Left lung (tissue), 10 donors: ENCODE results near the gene DZIP1. TPM values are rescaled to one million over a fixed set of nuclear protein-coding genes. Genes with fewer than 3 reads are reported as not detected.

ENCODE experiments used
- ATAC-seq: fragments of 200-7000 bp; cut with Tn5 transposase; one replicate; pipeline ENCODE4 v1.9.1; 2020; ENCODE audit warnings: moderate library complexity
- DNase-seq, 4 donors: peaks; one replicate each; pipeline ENCODE4 v3.0.0-alpha.2; 2013 to 2020
- H3K27ac ChIP-seq, 2 donors: fragments of 200-600 bp; sonication (generic) in 1 of 2; one replicate each; pipeline versions ENCODE4 v1.5.0 to v1.8.0; 2020 to 2021
- H3K27me3 ChIP-seq, 2 donors: fragments of 200-600 bp; sonication (generic) in 1 of 2; one replicate each; pipeline versions ENCODE4 v1.5.0 to v1.8.0; 2020 to 2021
- H3K36me3 ChIP-seq, 2 donors: fragments of 200-600 bp; sonication (generic) in 1 of 2; one replicate each; pipeline versions ENCODE4 v1.5.0 to v1.8.0; 2020 to 2021
- H3K4me1 ChIP-seq, 2 donors: fragments of 200-600 bp; one replicate each; pipeline ENCODE4 v1.8.0; 2021
- H3K4me3 ChIP-seq, 2 donors: fragments of 200-600 bp; sonication (generic) in 1 of 2; one replicate each; pipeline versions ENCODE4 v1.5.0 to v1.8.0; 2020 to 2021; ENCODE audit warnings: mild to moderate bottlenecking in 1 of 2
- H3K9me3 ChIP-seq, 2 donors: fragments of 200-600 bp; sonication (generic) in 1 of 2; one replicate each; pipeline versions ENCODE4 v1.5.0 to v1.8.0; 2020 to 2021
- CTCF ChIP-seq, 2 donors: fragments of 200-600 bp; sonication (generic) in 1 of 2; IDR thresholded peaks; one replicate each; pipeline versions ENCODE4 v1.5.0 to v1.8.0; 2021; ENCODE audit warnings: antibody characterized with exemption in 2 of 2
- intact Hi-C, 2 donors: fragments of 100-400 bp; cut with DNase I; formaldehyde crosslinking; loops; one replicate each; pipeline versions ENCODE4 v1.11.2 to v1.14.2; 2022
- polyA plus RNA-seq, 6 donors: library from polyadenylated mRNA; unstranded; fragments of 120-200 nt; gene quantifications; one replicate each; pipeline ENCODE4 v1.2.1, GENCODE V29; 2013; ENCODE audit not compliant: insufficient read length in 6 of 6
- total RNA-seq, 2 donors: library from RNA; stranded (reverse); fragmentation: NEBNext Ultra II Directional; extraction: Animal tissue kit (Norgen Biotek cat#: 25700); gene quantifications; one replicate each; pipeline ENCODE4 v1.2.1, GENCODE V29; 2021
- donor health status: DM: no; HTN: yes; CAD: no.
- donor health status: DM: no; HTN: no; CAD: no.

Gene DZIP1
- total and polyA plus RNA-seq, 8 donors, result 8.2 to 52.1 (median 48.6) TPM

DNA sequence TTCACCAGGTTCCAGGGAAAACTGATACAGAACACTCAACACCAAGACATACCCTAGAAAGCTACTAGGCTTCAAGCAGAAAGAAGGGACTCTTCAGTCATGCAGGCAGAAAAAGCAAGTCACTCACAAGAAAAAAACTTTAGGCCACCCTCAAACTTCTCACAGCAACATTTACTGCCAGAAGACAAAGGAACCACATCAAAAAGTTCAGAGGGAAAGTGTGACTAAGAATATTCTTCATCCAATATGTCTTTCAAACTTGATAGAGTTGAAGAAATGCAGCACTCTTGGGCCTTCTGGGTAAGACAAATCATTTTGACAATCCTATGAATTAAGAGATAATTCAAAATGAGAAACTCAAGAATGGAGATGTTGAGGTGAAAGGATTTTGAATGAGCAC lies 7.7 kb downstream of the DZIP1 start:
- peaks cover 9 to 28% of the 10 kb centered on the region in 2 donors for H3K27me3 ChIP-seq
- no peaks in the 10 kb centered on the region for H3K9me3 ChIP-seq
- no peak overlapping the region for H3K27ac ChIP-seq
- H3K4me3 ChIP-seq, result no peak overlapping the region
- no peaks in the 10 kb centered on the region for H3K36me3 ChIP-seq
- peaks cover 0 to 5% of the 10 kb centered on the region in 2 donors for H3K4me1 ChIP-seq
- DNase-seq, result no peak
- intact Hi-C loops, result no loop called here
- no peak for TF ChIP-seq CTCF (IDR thresholded peaks at IDR 0.05)
- no peak for ATAC-seq

DNA sequence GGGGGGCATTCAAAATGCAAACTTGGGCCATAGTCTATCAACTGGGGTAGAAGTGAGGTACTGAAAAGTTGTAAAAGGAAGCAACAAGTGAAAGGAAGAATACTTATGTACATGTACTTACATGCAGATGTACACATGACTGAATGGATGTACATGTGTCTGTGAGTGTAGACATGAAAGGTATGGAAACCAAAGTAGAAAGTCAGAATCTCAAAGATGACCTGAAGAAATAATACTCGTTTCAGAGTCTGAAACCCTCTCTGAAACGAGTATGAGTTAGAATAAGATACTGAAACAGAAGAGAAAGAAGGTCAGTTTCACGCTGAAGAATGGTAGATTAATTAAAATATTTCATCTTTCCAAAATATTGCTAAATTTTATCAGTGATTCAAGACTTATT lies 13.9 kb downstream of the DZIP1 start:
- no peak for TF ChIP-seq CTCF (IDR thresholded peaks at IDR 0.05)
- DNase-seq (no peak), ATAC-seq (no peak)
- intact Hi-C loops, result no loop called here
- H3K4me1 ChIP-seq, result no peaks in the 10 kb centered on the region
- H3K27ac ChIP-seq, result no peak overlapping the region
- peaks cover 0 to 5% of the 10 kb centered on the region in 2 donors for H3K9me3 ChIP-seq
- H3K36me3 ChIP-seq, result no peaks in the 10 kb centered on the region
- H3K27me3 ChIP-seq, result no peaks in the 10 kb centered on the region
- no peak overlapping the region for H3K4me3 ChIP-seq

- intact Hi-C loops, result no loop called here
- Histone ChIP-seq H3K36me3 (no peaks in the 10 kb centered on the region), H3K4me1 (no peaks in the 10 kb centered on the region), H3K9me3 (peaks cover 0 to 5% of the 10 kb centered on the region in 2 donors), H3K4me3 (no peak overlapping the region), H3K27me3 (no peaks in the 10 kb centered on the region), H3K27ac (no peak overlapping the region)
- DNase-seq (no peak), ATAC-seq (no peak)
- TF ChIP-seq CTCF (IDR thresholded peaks at IDR 0.05), result no peak
Observed at GRCh38 chr13:95629071-95629470, 15.4 kb downstream of the DZIP1 start.

DNA sequence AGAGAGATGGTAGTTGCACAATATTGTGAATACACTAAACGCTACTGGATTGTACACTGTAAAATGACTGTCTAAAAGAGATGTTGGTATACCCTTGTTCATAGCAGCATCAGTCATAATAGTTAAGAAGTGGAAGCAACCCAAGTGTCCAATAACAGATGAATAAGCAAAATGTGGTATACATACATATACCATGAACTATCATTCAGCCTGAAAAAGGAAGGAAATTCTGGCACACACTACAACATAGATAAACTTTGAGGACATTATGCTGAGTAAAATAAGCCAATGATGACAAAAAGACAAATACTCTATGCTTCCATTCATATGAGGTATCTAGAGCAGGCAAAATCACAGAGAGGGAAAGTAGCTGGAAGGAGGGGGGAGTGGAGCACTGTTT lies 16.0 kb downstream of the DZIP1 start:
- Histone ChIP-seq H3K36me3 (no peaks in the 10 kb centered on the region), H3K27me3 (no peaks in the 10 kb centered on the region), H3K4me1 (no peaks in the 10 kb centered on the region), H3K9me3 (peaks cover 0 to 5% of the 10 kb centered on the region in 2 donors), H3K4me3 (no peak overlapping the region), H3K27ac (no peak overlapping the region)
- TF ChIP-seq CTCF (IDR thresholded peaks at IDR 0.05), result no peak
- DNase-seq (no peak), ATAC-seq (no peak)
- intact Hi-C loops, result no loop called here

GRCh38 chr13:95627590-95627989 lies 16.9 kb downstream of the DZIP1 start:
- no peaks in the 10 kb centered on the region for H3K36me3 ChIP-seq
- H3K27me3 ChIP-seq, result no peaks in the 10 kb centered on the region
- intact Hi-C loops, result no loop called here
- no peak for TF ChIP-seq CTCF (IDR thresholded peaks at IDR 0.05)
- H3K27ac ChIP-seq, result no peak overlapping the region
- ATAC-seq (no peak), DNase-seq (no peak)
- no peak overlapping the region for H3K4me3 ChIP-seq
- no peaks in the 10 kb centered on the region for H3K4me1 ChIP-seq
- peaks cover 0 to 5% of the 10 kb centered on the region in 2 donors for H3K9me3 ChIP-seq
